A549 (cell line): ENCODE data around the gene HOOK2. TPM values are rescaled to one million over a fixed set of nuclear protein-coding genes. Genes with fewer than 3 reads are reported as not detected.
A peak's percentile ranks its signal among the peaks of the same experiment; 100 is the strongest.

ENCODE experiments used
- ATAC-seq, 2 experiments: fragments of 200-7000 bp in 1 of 2; fragments of >200 bp in 1 of 2; cut with Nextera tagmentation in 1 of 2; cut with Tn5 transposase in 1 of 2; 3 replicates each; pipeline versions ENCODE4 v1.8.0 to v1.9.1; 2018 to 2020; ENCODE audit warnings: mild to moderate bottlenecking in 1 of 2, moderate library complexity in 1 of 2
- CTCF ChIA-PET: fragments of 300-600 bp; sonication (Branson Sonifier 250); formaldehyde crosslinking; extraction: SDS; loops from one replicate; lab custom pipeline; 2021; ENCODE audit warnings: antibody characterized with exemption, inconsistent platforms; lab: Yijun Ruan, JAX
- POLR2A ChIA-PET: fragments of 350-600 bp; formaldehyde crosslinking; extraction: SDS; loops from one replicate; lab custom pipeline; 2021; ENCODE audit warnings: antibody characterized with exemption, inconsistent platforms; lab: Yijun Ruan, JAX
- DNase-seq, 2 experiments: peaks; one replicate each; pipeline versions ENCODE4 v3.0.0 to v3.0.0-alpha.2; 2011 to 2016; ENCODE audit warnings: low read depth in 1 of 2, low spot score in 1 of 2
- FAIRE-seq: peaks from 2 replicates; lab custom pipeline; 2011; peaks lifted over from hg19 to GRCh38; lab: Jason Lieb, UNC
- H3K27ac ChIP-seq, 2 experiments: fragments of >200 bp; sonication (Bioruptor Twin); formaldehyde crosslinking; 3 replicates each; pipeline ENCODE4 v1.5.1; 2016 to 2017
- H3K4me1 ChIP-seq: fragments of >200 bp; sonication (Bioruptor Twin); formaldehyde crosslinking; 3 replicates; pipeline ENCODE4 v1.6.1; 2016
- H3K4me2 ChIP-seq: fragments of >200 bp; sonication (Bioruptor Twin); formaldehyde crosslinking; 3 replicates; pipeline ENCODE4 v1.6.1; 2016
- H3K4me3 ChIP-seq: fragments of >200 bp; sonication (Bioruptor Twin); formaldehyde crosslinking; 3 replicates; pipeline ENCODE4 v1.5.1; 2016
- H3K9me3 ChIP-seq: fragments of >200 bp; sonication (Bioruptor Twin); formaldehyde crosslinking; 3 replicates; pipeline ENCODE4 v1.6.1; 2016
- BHLHE40 ChIP-seq: IDR thresholded peaks from 2 replicates; pipeline ENCODE4 v1.6.1; 2012; ENCODE audit warnings: low read depth, low read length, inconsistent platforms
- CHD2 ChIP-seq: fragments of 150-350 bp; IDR thresholded peaks from 2 replicates; pipeline ENCODE4 v1.6.1; 2014; ENCODE audit warnings: low read length; ENCODE audit not compliant: partially characterized antibody
- CHD4 ChIP-seq: fragments of 200-600 bp; sonication (generic); IDR thresholded peaks from 2 replicates; pipeline ENCODE4 v1.6.1; 2016; ENCODE audit warnings: antibody characterized with exemption, mild to moderate bottlenecking, borderline replicate concordance
- EHF ChIP-seq: fragments of 250-450 bp; sonication (Bioruptor Pico); IDR thresholded peaks from 2 replicates; pipeline ENCODE4 v1.5.0; 2020; ENCODE audit warnings: mild to moderate bottlenecking
- EHMT2 ChIP-seq: fragments of 200-600 bp; sonication (generic); IDR thresholded peaks from 2 replicates; pipeline ENCODE4 v1.6.1; 2016; ENCODE audit warnings: antibody characterized with exemption, low read depth, mild to moderate bottlenecking, moderate library complexity
- ESRRA ChIP-seq: fragments of 150-350 bp; IDR thresholded peaks from 2 replicates; pipeline ENCODE4 v1.6.1; 2014; ENCODE audit warnings: mild to moderate bottlenecking, low read length, borderline replicate concordance
- HDAC2 ChIP-seq: fragments of 200-600 bp; sonication (generic); IDR thresholded peaks from 2 replicates; pipeline ENCODE4 v1.6.1; 2016
- HEYL ChIP-seq: fragments of 250-450 bp; sonication (Bioruptor Pico); IDR thresholded peaks from 2 replicates; pipeline ENCODE4 v1.8.0; 2021; ENCODE audit warnings: mild to moderate bottlenecking, moderate library complexity
- HOXA7 ChIP-seq: fragments of 250-450 bp; sonication (Bioruptor Pico); IDR thresholded peaks from 2 replicates; pipeline ENCODE4 v1.5.0; 2020; ENCODE audit warnings: mild to moderate bottlenecking, moderate library complexity
- HOXB5 ChIP-seq: fragments of 250-450 bp; sonication (Bioruptor Pico); IDR thresholded peaks from 2 replicates; pipeline ENCODE4 v1.5.0; 2020; ENCODE audit warnings: mild to moderate bottlenecking, moderate library complexity
- JUNB ChIP-seq: fragments of >200 bp; sonication (Bioruptor Twin); formaldehyde crosslinking; IDR thresholded peaks from 2 replicates; pipeline ENCODE4 v1.6.1; 2016
- KDM1A ChIP-seq: fragments of 200-600 bp; sonication (generic); IDR thresholded peaks from 2 replicates; pipeline ENCODE4 v1.6.1; 2016; ENCODE audit warnings: low read depth, mild to moderate bottlenecking
- MAZ ChIP-seq: fragments of 150-350 bp; IDR thresholded peaks from 2 replicates; pipeline ENCODE4 v1.6.1; 2014; ENCODE audit warnings: antibody characterized with exemption, low read depth, low read length, borderline replicate concordance
- MYC ChIP-seq: IDR thresholded peaks from 2 replicates; pipeline ENCODE4 v1.6.1; 2012; ENCODE audit warnings: mild to moderate bottlenecking, inconsistent platforms, low read length, improper control_type of control experiment, borderline replicate concordance
- NFE2L2 ChIP-seq: fragments of 150-350 bp; conservative IDR thresholded peaks from 2 replicates; pipeline ENCODE4 v1.6.1; 2014; ENCODE audit warnings: low read length
- NR3C1 ChIP-seq: fragments of >200 bp; sonication (Bioruptor Twin); formaldehyde crosslinking; IDR thresholded peaks from 3 replicates; pipeline ENCODE4 v1.6.1; 2017
- POLR2A ChIP-seq: IDR thresholded peaks from 2 replicates; pipeline ENCODE4 v1.6.1; 2012; ENCODE audit warnings: mild to moderate bottlenecking, low read length
- POLR2AphosphoS2 ChIP-seq: conservative IDR thresholded peaks from 2 replicates; pipeline ENCODE4 v1.6.1; 2012; ENCODE audit warnings: low read length, improper control_type of control experiment, inconsistent platforms
- RARB ChIP-seq: fragments of 250-450 bp; sonication (Bioruptor Pico); IDR thresholded peaks from 2 replicates; pipeline ENCODE4 v1.8.0; 2021; ENCODE audit warnings: mild to moderate bottlenecking, moderate library complexity
- RFX5 ChIP-seq: fragments of 450-650 bp; IDR thresholded peaks from 2 replicates; pipeline ENCODE4 v1.7.1; 2014; ENCODE audit warnings: antibody characterized with exemption, mild to moderate bottlenecking, moderate library complexity
- RNF2 ChIP-seq: fragments of 200-600 bp; sonication (generic); IDR thresholded peaks from 2 replicates; pipeline ENCODE4 v1.6.1; 2016; ENCODE audit warnings: low read depth, mild to moderate bottlenecking, antibody characterized with exemption, moderate library complexity, borderline replicate concordance
- SMC3 ChIP-seq: fragments of >200 bp; sonication (Bioruptor Twin); formaldehyde crosslinking; IDR thresholded peaks from 3 replicates; pipeline ENCODE4 v1.6.1; 2018; ENCODE audit warnings: inconsistent platforms
- TP53 ChIP-seq: fragments of 250-450 bp; sonication (Bioruptor Pico); IDR thresholded peaks from 2 replicates; pipeline ENCODE4 v1.5.0; 2021; ENCODE audit warnings: mild to moderate bottlenecking, moderate library complexity
- WGBS: methylation state at CpG from one replicate; pipeline ENCODE4 v1.1.6; 2017; ENCODE audit errors: missing lambda C conversion rate; 5-methylcytosine and 5-hydroxymethylcytosine counted together
- polyA plus RNA-seq, 4 experiments: library from polyadenylated mRNA; depleted of rRNA in 3 of 4; stranded (reverse); fragments of >200 nt; fragmentation: RNase III in 1 of 4; extraction: RNeasy Plus Mini Kit Qiagen cat#74134 plus additional on column Dnase treatment in 1 of 4; gene quantifications; 2 replicates in 3 of 4; 3 replicates in 1 of 4; pipeline ENCODE4 v1.2.3, GENCODE V29; 2011 to 2017
- TF ChIP-seq, protein P1 (sequence below): fragments of >200 bp; sonication (Bioruptor Twin); formaldehyde crosslinking; IDR thresholded peaks from 2 replicates; pipeline ENCODE4 v1.6.1; 2016
- TF ChIP-seq, protein P2 (sequence below): fragments of >200 bp; sonication (Bioruptor Twin); formaldehyde crosslinking; IDR thresholded peaks from 3 replicates; pipeline ENCODE4 v1.5.1; 2016
- TF ChIP-seq, protein P3 (sequence below): IDR thresholded peaks from 2 replicates; pipeline ENCODE4 v1.6.1; 2012; ENCODE audit warnings: low read depth, borderline replicate concordance

HOOK2 gene
- polyA plus RNA-seq, 2 of the 4 experiments (the other 2 are of a cell fraction), result 8.3 to 21.5 TPM

DNA sequence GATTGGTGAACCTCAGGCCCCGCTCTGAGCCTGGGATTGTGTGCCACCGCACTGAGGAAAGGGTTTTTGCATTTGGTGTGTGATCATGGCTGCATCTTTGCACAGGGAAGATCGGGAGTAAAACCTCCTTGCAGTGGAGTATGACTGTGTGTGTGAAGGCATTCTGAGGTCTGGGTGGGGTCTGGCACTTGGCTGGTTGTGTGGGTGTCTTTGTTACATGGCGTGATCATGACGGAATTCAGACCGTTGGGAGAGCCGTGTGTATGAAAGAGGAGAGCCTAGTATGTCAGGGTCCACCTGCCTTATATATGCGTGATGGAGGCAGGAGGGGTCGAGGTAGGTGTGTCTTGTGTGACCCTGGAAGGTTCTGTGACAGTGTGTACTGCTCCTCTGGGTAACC lies 24.5 kb downstream of the HOOK2 start:
- 66% methylated on average over 9 of the region's 9 CpGs for WGBS
- FAIRE-seq, result no peak
- H3K4me3 ChIP-seq, result no peak overlapping the region
- no peak; a peak in 1 of 6 replicates for ATAC-seq
- no peak for TF ChIP-seq BHLHE40
- no peak for TF ChIP-seq SMC3
- TF ChIP-seq EHF (CRISPR knock-in tag), result no peak
- no peak for TF ChIP-seq HOXA7 (CRISPR knock-in tag)
- no peak for TF ChIP-seq HEYL
- no peak for TF ChIP-seq NR3C1
- TF ChIP-seq, protein P1, sequence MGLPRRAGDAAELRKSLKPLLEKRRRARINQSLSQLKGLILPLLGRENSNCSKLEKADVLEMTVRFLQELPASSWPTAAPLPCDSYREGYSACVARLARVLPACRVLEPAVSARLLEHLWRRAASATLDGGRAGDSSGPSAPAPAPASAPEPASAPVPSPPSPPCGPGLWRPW, result no peak
- TF ChIP-seq CHD4, result no peak
- TF ChIP-seq RNF2, result no peak
- no peak for TF ChIP-seq MAZ
- no peak for TF ChIP-seq KDM1A
- CTCF ChIA-PET, result interaction anchor here (38.2 kb wide), 1 partner anchor 18 kb away, joined by 725 read pairs; the partner anchor contains the start of gene HOOK2
- no peak for DNase-seq
- H3K27ac ChIP-seq, result peak overlapping the region in 1 of 2 experiments; percentile 53; a peak in 1 of 6 replicates
- peaks cover 5% of the 10 kb centered on the region; the same call in 1 of the 3 replicates for H3K4me1 ChIP-seq
- POLR2A ChIA-PET, result no interaction called here
- no peak overlapping the region; the same call in 2 of the 3 replicates for H3K4me2 ChIP-seq
- H3K9me3 ChIP-seq, result no peaks in the 10 kb centered on the region

DNA sequence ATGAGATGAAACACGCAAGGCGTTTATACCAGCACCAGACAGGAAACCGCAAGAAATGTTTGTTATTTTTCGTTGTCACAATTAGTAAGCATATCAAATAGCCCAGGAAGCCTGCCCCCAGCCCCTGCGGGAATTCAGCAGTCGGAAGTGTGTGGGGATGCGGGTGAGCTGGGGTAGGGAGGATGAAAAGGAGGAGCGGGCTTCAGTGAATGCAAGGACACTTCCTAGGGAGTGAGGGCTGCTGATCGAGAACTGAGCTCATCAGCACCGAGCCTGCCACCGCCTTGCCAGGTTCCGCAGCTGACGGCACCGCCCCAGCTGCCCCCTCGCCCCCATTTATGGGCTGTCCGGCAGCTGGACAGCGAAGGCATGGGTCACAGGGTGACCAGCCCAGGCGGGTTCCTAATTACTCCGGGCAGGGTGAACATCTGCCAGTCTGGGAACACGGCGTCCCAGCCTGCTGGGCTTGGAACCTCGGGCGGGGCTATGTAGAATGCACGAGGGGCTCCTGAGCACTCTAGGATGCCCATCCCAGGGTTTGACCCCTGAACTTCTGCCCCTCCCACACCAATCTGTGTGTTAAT lies 25.3 kb downstream of the HOOK2 start:
- no peak for FAIRE-seq
- peak overlapping the region in 1 of 2 experiments; percentile 47; a peak in 1 of 6 replicates for H3K27ac ChIP-seq
- CTCF ChIA-PET, result interaction anchor here (0.5 to 38.2 kb wide), 4 partner anchors 19 to 166 kb away, joined by 3 to 725 read pairs (median 6); partner anchors contain the start of gene HOOK2

More for the DNA sequence above, 25.3 kb downstream of the HOOK2 start:
- 64% methylated on average over 11 of the region's 24 CpGs for WGBS
- DNase-seq, result no peak
- TF ChIP-seq, protein P2, sequence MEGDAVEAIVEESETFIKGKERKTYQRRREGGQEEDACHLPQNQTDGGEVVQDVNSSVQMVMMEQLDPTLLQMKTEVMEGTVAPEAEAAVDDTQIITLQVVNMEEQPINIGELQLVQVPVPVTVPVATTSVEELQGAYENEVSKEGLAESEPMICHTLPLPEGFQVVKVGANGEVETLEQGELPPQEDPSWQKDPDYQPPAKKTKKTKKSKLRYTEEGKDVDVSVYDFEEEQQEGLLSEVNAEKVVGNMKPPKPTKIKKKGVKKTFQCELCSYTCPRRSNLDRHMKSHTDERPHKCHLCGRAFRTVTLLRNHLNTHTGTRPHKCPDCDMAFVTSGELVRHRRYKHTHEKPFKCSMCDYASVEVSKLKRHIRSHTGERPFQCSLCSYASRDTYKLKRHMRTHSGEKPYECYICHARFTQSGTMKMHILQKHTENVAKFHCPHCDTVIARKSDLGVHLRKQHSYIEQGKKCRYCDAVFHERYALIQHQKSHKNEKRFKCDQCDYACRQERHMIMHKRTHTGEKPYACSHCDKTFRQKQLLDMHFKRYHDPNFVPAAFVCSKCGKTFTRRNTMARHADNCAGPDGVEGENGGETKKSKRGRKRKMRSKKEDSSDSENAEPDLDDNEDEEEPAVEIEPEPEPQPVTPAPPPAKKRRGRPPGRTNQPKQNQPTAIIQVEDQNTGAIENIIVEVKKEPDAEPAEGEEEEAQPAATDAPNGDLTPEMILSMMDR, result no peak
- TF ChIP-seq RARB (no peak), ESRRA (no peak), POLR2AphosphoS2 (no peak), NFE2L2 (no peak), HOXB5 (no peak), MAZ (no peak), CHD2 (no peak), EHF (CRISPR knock-in tag) (no peak), RFX5 (no peak), EHMT2 (no peak), MYC (no peak), JUNB (no peak), POLR2A (no peak), TP53 (CRISPR knock-in tag) (no peak), HEYL (no peak), BHLHE40 (no peak), HDAC2 (no peak), CHD4 (no peak)
- TF ChIP-seq, protein P3, sequence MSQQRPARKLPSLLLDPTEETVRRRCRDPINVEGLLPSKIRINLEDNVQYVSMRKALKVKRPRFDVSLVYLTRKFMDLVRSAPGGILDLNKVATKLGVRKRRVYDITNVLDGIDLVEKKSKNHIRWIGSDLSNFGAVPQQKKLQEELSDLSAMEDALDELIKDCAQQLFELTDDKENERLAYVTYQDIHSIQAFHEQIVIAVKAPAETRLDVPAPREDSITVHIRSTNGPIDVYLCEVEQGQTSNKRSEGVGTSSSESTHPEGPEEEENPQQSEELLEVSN, result no peak
- H3K9me3 ChIP-seq, result no peaks in the 10 kb centered on the region
- H3K4me3 ChIP-seq, result no peak overlapping the region
- peaks cover 5% of the 10 kb centered on the region; the same call in 1 of the 3 replicates for H3K4me1 ChIP-seq
- POLR2A ChIA-PET, result no interaction called here
- no peak overlapping the region; the same call in 2 of the 3 replicates for H3K4me2 ChIP-seq
- peak; percentile 30; a peak in 2 of 6 replicates for ATAC-seq
